Measurements from ENCODE around the gene PRR20D. TPM values are rescaled to one million over a fixed set of nuclear protein-coding genes. Genes with fewer than 3 reads are reported as not detected.
"Not testable (repeated sequence)": the region's sequence is repeated elsewhere in the genome, so short reads cannot be mapped to it uniquely, and the experiment has no call there.

PRR20D gene
- total RNA-seq, 1 experiment from 2014 or later = not detected

DNA sequence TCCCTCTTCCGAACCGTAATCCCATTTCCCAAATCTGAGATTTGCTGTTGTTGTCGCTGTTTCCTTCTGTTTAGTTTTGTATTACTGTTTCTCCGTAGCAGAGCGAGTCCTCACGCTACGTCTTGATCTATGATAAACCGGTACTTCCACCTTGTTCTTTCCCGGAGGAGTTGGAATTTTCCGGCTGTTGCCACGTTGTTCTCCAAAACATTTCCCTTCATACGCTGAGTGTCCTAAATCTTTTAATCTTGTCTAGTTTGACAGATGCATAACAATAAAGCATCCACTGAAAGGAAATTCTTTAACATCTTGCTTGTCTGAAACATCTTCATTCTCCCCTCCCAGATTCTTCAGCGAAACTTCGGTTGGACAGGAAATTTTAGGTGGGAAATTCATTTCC, 12.3 kb upstream of the PRR20D start:
- DNase-seq; H3F3A ChIP-seq (ENCODE audit: low read length, unreplicated experiment); H4K20me1 ChIP-seq (ENCODE audit: low read length); H3K4me2 ChIP-seq (ENCODE audit: low read length); H3K27me3 ChIP-seq (ENCODE audit: low read length); H3K27ac ChIP-seq (ENCODE audit: low read length); H3K4me1 ChIP-seq (ENCODE audit: insufficient read depth, low read length); H3K9ac ChIP-seq (ENCODE audit: low read length); intact Hi-C loops (cut with micrococcal nuclease); H3K79me2 ChIP-seq (ENCODE audit: low read length); H3K36me3 ChIP-seq (ENCODE audit: low read depth, low read length); H2AFZ ChIP-seq (ENCODE audit: low read length); ATAC-seq; POLR2A ChIA-PET (ENCODE audit: unreplicated experiment); BruUV-seq (replicated peaks); H3K9me3 ChIP-seq (ENCODE audit: low read length); H3K9me2 ChIP-seq (replicated peaks; ENCODE audit: low read length); H3K4me3 ChIP-seq (ENCODE audit: low read length); CTCF ChIA-PET: not testable (repeated sequence)

DNA sequence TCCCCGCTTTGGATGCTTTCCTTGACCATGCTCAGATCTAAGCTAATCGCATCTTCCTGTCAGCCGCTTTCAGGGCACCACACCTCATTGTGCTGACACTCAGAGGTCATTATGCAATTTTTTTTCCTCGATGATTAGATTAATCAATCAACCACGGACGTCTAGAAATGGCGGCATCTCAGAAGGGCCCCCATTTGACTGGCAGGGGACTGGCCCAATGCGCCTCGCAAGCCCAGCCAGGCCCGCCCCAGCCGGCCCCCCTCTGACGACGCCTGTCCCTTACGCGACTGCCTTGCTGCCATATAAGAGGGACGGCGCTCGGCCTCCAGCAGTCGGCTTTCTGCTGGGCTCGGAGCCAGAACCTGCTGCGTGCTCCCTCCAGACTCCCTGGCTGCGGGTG, 6.7 kb upstream of the PRR20D start, which contains the start of gene PRR20C:
Gene PRR20C (plus strand): TSS at position 301 of the 400 bp plus-strand sequence. CDS start 387 bp downstream, outside the sequence.
- H3F3A ChIP-seq (ENCODE audit: low read length, unreplicated experiment); H3K36me3 ChIP-seq (ENCODE audit: low read depth, low read length); CTCF ChIA-PET; ATAC-seq; H3K9me2 ChIP-seq (replicated peaks; ENCODE audit: low read length); BruUV-seq (replicated peaks); H3K79me2 ChIP-seq (ENCODE audit: low read length); H3K27me3 ChIP-seq (ENCODE audit: low read length); H3K9ac ChIP-seq (ENCODE audit: low read length); intact Hi-C loops (cut with micrococcal nuclease); H3K4me1 ChIP-seq (ENCODE audit: insufficient read depth, low read length); H3K4me3 ChIP-seq (ENCODE audit: low read length); DNase-seq; POLR2A ChIA-PET (ENCODE audit: unreplicated experiment); H3K4me2 ChIP-seq (ENCODE audit: low read length); H4K20me1 ChIP-seq (ENCODE audit: low read length); H3K27ac ChIP-seq (ENCODE audit: low read length); H2AFZ ChIP-seq (ENCODE audit: low read length); H3K9me3 ChIP-seq (ENCODE audit: low read length): not testable (repeated sequence)

DNA sequence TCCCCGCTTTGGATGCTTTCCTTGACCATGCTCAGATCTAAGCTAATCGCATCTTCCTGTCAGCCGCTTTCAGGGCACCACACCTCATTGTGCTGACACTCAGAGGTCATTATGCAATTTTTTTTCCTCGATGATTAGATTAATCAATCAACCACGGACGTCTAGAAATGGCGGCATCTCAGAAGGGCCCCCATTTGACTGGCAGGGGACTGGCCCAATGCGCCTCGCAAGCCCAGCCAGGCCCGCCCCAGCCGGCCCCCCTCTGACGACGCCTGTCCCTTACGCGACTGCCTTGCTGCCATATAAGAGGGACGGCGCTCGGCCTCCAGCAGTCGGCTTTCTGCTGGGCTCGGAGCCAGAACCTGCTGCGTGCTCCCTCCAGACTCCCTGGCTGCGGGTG, 6.5 kb downstream of the PRR20D start, which contains the start of gene PRR20E:
Gene PRR20E (plus strand): TSS at position 301 of the 400 bp plus-strand sequence. CDS start 387 bp downstream, outside the sequence.
- H3K9ac ChIP-seq (ENCODE audit: low read length); H3K4me1 ChIP-seq (ENCODE audit: insufficient read depth, low read length); H3K27ac ChIP-seq (ENCODE audit: low read length); H3K36me3 ChIP-seq (ENCODE audit: low read depth, low read length); H3K4me3 ChIP-seq (ENCODE audit: low read length); H4K20me1 ChIP-seq (ENCODE audit: low read length); H3K4me2 ChIP-seq (ENCODE audit: low read length); H3K27me3 ChIP-seq (ENCODE audit: low read length); POLR2A ChIA-PET (ENCODE audit: unreplicated experiment); H3K9me2 ChIP-seq (replicated peaks; ENCODE audit: low read length); CTCF ChIA-PET; H2AFZ ChIP-seq (ENCODE audit: low read length); ATAC-seq; H3F3A ChIP-seq (ENCODE audit: low read length, unreplicated experiment); H3K79me2 ChIP-seq (ENCODE audit: low read length); H3K9me3 ChIP-seq (ENCODE audit: low read length); DNase-seq; intact Hi-C loops (cut with micrococcal nuclease); BruUV-seq (replicated peaks): not testable (repeated sequence)

DNA sequence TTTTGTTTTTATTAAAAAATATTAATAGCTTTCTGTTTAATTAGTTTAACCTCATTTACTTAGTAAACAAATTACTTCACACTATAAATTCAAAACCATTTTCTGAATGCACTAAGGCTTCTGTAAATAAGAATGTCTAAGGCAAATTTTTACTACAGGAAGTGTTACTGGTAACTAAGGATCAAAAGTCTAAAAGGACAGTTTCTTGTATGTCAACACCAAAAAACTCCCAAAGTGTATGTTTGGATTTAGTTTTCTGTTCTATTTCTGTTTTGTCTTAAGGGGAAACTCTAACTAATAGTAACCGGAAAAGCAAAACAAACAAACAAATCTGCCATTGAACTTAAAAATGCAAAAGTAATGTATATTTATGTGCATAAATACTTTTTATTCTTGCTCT, 31.2 kb downstream of the PRR20D start:
- DNase-seq (no peak), ATAC-seq (no peak)
- TF ChIP-seq EZH2 (IDR thresholded peaks at IDR 0.05; ENCODE audit: low read length, unreplicated experiment) (no peak), CTCF (conservative IDR thresholded peaks at IDR 0.05; ENCODE audit: low read depth, low read length) (no peak), EZH2phosphoT487 (IDR thresholded peaks at IDR 0.05; ENCODE audit: borderline replicate concordance, low read length) (no peak)
- Histone ChIP-seq H2AFZ (ENCODE audit: low read length) (no peak overlapping the region), H3K79me2 (ENCODE audit: low read length) (no peaks in the 10 kb centered on the region), H3F3A (ENCODE audit: low read length, unreplicated experiment) (no peaks in the 10 kb centered on the region), H4K20me1 (ENCODE audit: low read length) (no peaks in the 10 kb centered on the region), H3K27ac (ENCODE audit: low read length) (no peak overlapping the region), H3K36me3 (ENCODE audit: low read depth, low read length) (no peaks in the 10 kb centered on the region), H3K27me3 (ENCODE audit: low read length) (no peaks in the 10 kb centered on the region), H3K9ac (ENCODE audit: low read length) (no peak overlapping the region), H3K4me3 (ENCODE audit: low read length) (no peak overlapping the region), H3K4me2 (ENCODE audit: low read length) (no peak overlapping the region), H3K9me3 (ENCODE audit: low read length) (no peaks in the 10 kb centered on the region), H3K4me1 (ENCODE audit: insufficient read depth, low read length) (no peaks in the 10 kb centered on the region), H3K9me2 (replicated peaks; ENCODE audit: low read length) (no peaks in the 10 kb centered on the region)
- no TSS peak for BruUV-seq (replicated peaks)
- CTCF ChIA-PET = no interaction called here
- POLR2A ChIA-PET (ENCODE audit: unreplicated experiment) = no interaction called here
- intact Hi-C loops (cut with micrococcal nuclease) = no loop called here

Data from PC-3 (cell line).